Hepatocyte (in vitro differentiated cells): ENCODE results near the gene OXSM. TPM values are rescaled to one million over a fixed set of nuclear protein-coding genes. Genes with fewer than 3 reads are reported as not detected.

Source experiments
- DNase-seq: peaks from one replicate; pipeline ENCODE4 v3.0.0-alpha.2; 2016; ENCODE audit warnings: low spot score
- H2AFZ ChIP-seq: fragments of 200-600 bp; sonication (generic); 2 replicates; pipeline ENCODE4 v1.6.0; 2016; ENCODE audit warnings: antibody characterized with exemption, mild to moderate bottlenecking
- H3K27ac ChIP-seq: fragments of 200-600 bp; sonication (generic); 2 replicates; pipeline ENCODE4 v1.5.1; 2016; ENCODE audit warnings: mild to moderate bottlenecking
- H3K27me3 ChIP-seq: fragments of 200-600 bp; sonication (generic); 2 replicates; pipeline ENCODE4 v1.6.1; 2016
- H3K36me3 ChIP-seq: fragments of 200-600 bp; sonication (generic); replicated peaks from 2 replicates; pipeline ENCODE4 v1.5.1; 2016; ENCODE audit warnings: low read depth; ENCODE audit not compliant: insufficient read depth
- H3K4me1 ChIP-seq: fragments of 200-600 bp; sonication (generic); 2 replicates; pipeline ENCODE4 v1.5.1; 2016; ENCODE audit warnings: mild to moderate bottlenecking, moderate library complexity; ENCODE audit not compliant: insufficient read depth
- H3K4me2 ChIP-seq: fragments of 200-600 bp; sonication (generic); 2 replicates; pipeline ENCODE4 v1.6.0; 2016
- H3K4me3 ChIP-seq: fragments of 200-600 bp; sonication (generic); 2 replicates; pipeline ENCODE4 v1.5.1; 2016; ENCODE audit warnings: mild to moderate bottlenecking
- H3K79me2 ChIP-seq: fragments of 200-600 bp; sonication (generic); 2 replicates; pipeline ENCODE4 v1.6.0; 2017; ENCODE audit warnings: mild to moderate bottlenecking
- H3K9me2 ChIP-seq: fragments of 200-600 bp; sonication (generic); replicated peaks from 2 replicates; pipeline ENCODE4 v1.6.0; 2017; ENCODE audit warnings: mild to moderate bottlenecking; ENCODE audit not compliant: insufficient read depth
- H3K9me3 ChIP-seq: fragments of 200-600 bp; sonication (generic); 2 replicates; pipeline ENCODE4 v1.5.1; 2016; ENCODE audit warnings: low read depth, mild to moderate bottlenecking
- H4K20me1 ChIP-seq: fragments of 200-600 bp; sonication (generic); 2 replicates; pipeline ENCODE4 v1.6.0; 2016; ENCODE audit warnings: mild to moderate bottlenecking; ENCODE audit not compliant: insufficient read depth, poor library complexity, severe bottlenecking
- CTCF ChIP-seq: fragments of 200-600 bp; sonication (generic); IDR thresholded peaks from 2 replicates; pipeline ENCODE4 v1.5.1; 2016; ENCODE audit warnings: antibody characterized with exemption, mild to moderate bottlenecking; ENCODE audit not compliant: poor library complexity
- EZH2 ChIP-seq: fragments of 200-600 bp; sonication (generic); IDR thresholded peaks from 2 replicates; pipeline ENCODE4 v1.6.1; 2016; ENCODE audit warnings: antibody characterized with exemption, mild to moderate bottlenecking, borderline replicate concordance
- EZH2phosphoT487 ChIP-seq: fragments of 200-600 bp; sonication (generic); IDR thresholded peaks from one replicate; pipeline ENCODE4 v1.6.1; 2018; ENCODE audit warnings: antibody characterized with exemption, mild to moderate bottlenecking, low read depth, moderate library complexity; ENCODE audit not compliant: unreplicated experiment, severe bottlenecking
- WGBS: methylation state at CpG from one replicate; pipeline ENCODE4 v1.1.6; 2016; ENCODE audit warnings: low lambda C conversion rate; ENCODE audit errors: missing lambda C conversion rate; 5-methylcytosine and 5-hydroxymethylcytosine counted together
- polyA plus RNA-seq: library from polyadenylated mRNA; unstranded; fragments of >200 nt; fragmentation: Nextera tagmentation; extraction: Ambion mirVana; gene quantifications from 2 replicates; pipeline ENCODE4 v1.2.1, GENCODE V29; 2016
- total RNA-seq: library from RNA; depleted of rRNA; stranded (reverse); fragments of >200 nt; gene quantifications from 2 replicates; pipeline ENCODE4 v1.2.3, GENCODE V29; 2014

The OXSM gene
- total and polyA plus RNA-seq, 2 experiments from 2014 or later = 6.5 to 8.8 TPM

GRCh38 chr3:25836579-25836978 is 46.7 kb downstream of the OXSM start:
- 95% methylated on average over 2 of the region's 2 CpGs for WGBS
- Histone ChIP-seq H3K9me2 (no peaks in the 10 kb centered on the region), H4K20me1 (no peaks in the 10 kb centered on the region), H3K27me3 (no peaks in the 10 kb centered on the region), H3K4me1 (no peaks in the 10 kb centered on the region), H3K36me3 (no peaks in the 10 kb centered on the region), H3K4me3 (no peak overlapping the region), H3K27ac (no peak overlapping the region), H3K9me3 (no peaks in the 10 kb centered on the region), H3K4me2 (no peak overlapping the region), H2AFZ (no peak overlapping the region), H3K79me2 (no peaks in the 10 kb centered on the region)
- DNase-seq = no peak
- TF ChIP-seq EZH2phosphoT487 (no peak), CTCF (no peak), EZH2 (no peak)

GRCh38 chr3:25837038-25837437 is 47.1 kb downstream of the OXSM start:
- no peaks in the 10 kb centered on the region for H3K9me3 ChIP-seq
- H3K4me2 ChIP-seq = no peak overlapping the region
- no peak overlapping the region for H3K4me3 ChIP-seq
- no peaks in the 10 kb centered on the region for H3K27me3 ChIP-seq
- H4K20me1 ChIP-seq = no peaks in the 10 kb centered on the region
- 0% methylated on average over 1 of the region's 1 CpG for WGBS
- TF ChIP-seq EZH2 (no peak), CTCF (no peak), EZH2phosphoT487 (no peak)
- H2AFZ ChIP-seq = no peak overlapping the region
- no peak for DNase-seq
- H3K27ac ChIP-seq = no peak overlapping the region
- H3K4me1 ChIP-seq = no peaks in the 10 kb centered on the region
- no peaks in the 10 kb centered on the region for H3K79me2 ChIP-seq
- no peaks in the 10 kb centered on the region for H3K36me3 ChIP-seq
- no peaks in the 10 kb centered on the region for H3K9me2 ChIP-seq

GRCh38 chr3:25840099-25840498 is 50.2 kb downstream of the OXSM start:
- Histone ChIP-seq H2AFZ (no peak overlapping the region), H3K27ac (no peak overlapping the region), H3K4me3 (no peak overlapping the region), H3K9me2 (no peaks in the 10 kb centered on the region), H3K36me3 (no peaks in the 10 kb centered on the region), H3K9me3 (no peaks in the 10 kb centered on the region), H3K4me1 (no peaks in the 10 kb centered on the region), H3K4me2 (no peak overlapping the region), H3K79me2 (no peaks in the 10 kb centered on the region), H3K27me3 (no peaks in the 10 kb centered on the region), H4K20me1 (no peaks in the 10 kb centered on the region)
- DNase-seq = no peak
- WGBS = 98% methylated on average over 3 of the region's 3 CpGs
- TF ChIP-seq EZH2 (no peak), EZH2phosphoT487 (no peak), CTCF (no peak)

- Histone ChIP-seq H3K27me3 (no peaks in the 10 kb centered on the region), H3K9me3 (no peaks in the 10 kb centered on the region), H4K20me1 (no peaks in the 10 kb centered on the region), H3K9me2 (no peaks in the 10 kb centered on the region), H3K27ac (no peak overlapping the region), H3K79me2 (no peaks in the 10 kb centered on the region), H3K36me3 (no peaks in the 10 kb centered on the region), H2AFZ (no peak overlapping the region), H3K4me1 (no peaks in the 10 kb centered on the region), H3K4me3 (no peak overlapping the region), H3K4me2 (no peak overlapping the region)
- no peak for TF ChIP-seq EZH2
- no peak for TF ChIP-seq EZH2phosphoT487
- peak; percentile 53 for TF ChIP-seq CTCF
- 61% methylated on average over 3 of the region's 3 CpGs for WGBS
- DNase-seq = no peak
Measured at GRCh38 chr3:25843332-25843731, 53.4 kb downstream of the OXSM start.
